ENCODE data around the gene CATSPERB.
"Not testable (repeated sequence)": the region's sequence is repeated elsewhere in the genome, so short reads cannot be mapped to it uniquely, and the experiment has no call there.

The CATSPERB gene

GRCh38 chr14:91568626-91569025 lies 163.3 kb downstream of the CATSPERB start:
- no peak overlapping the region for H3K4me3 ChIP-seq (ENCODE audit: low read depth, low read length)
- in situ Hi-C loops (cut with HindIII; ENCODE audit: low sequenced_read_pairs), result no loop called here
- TF ChIP-seq, protein P1, sequence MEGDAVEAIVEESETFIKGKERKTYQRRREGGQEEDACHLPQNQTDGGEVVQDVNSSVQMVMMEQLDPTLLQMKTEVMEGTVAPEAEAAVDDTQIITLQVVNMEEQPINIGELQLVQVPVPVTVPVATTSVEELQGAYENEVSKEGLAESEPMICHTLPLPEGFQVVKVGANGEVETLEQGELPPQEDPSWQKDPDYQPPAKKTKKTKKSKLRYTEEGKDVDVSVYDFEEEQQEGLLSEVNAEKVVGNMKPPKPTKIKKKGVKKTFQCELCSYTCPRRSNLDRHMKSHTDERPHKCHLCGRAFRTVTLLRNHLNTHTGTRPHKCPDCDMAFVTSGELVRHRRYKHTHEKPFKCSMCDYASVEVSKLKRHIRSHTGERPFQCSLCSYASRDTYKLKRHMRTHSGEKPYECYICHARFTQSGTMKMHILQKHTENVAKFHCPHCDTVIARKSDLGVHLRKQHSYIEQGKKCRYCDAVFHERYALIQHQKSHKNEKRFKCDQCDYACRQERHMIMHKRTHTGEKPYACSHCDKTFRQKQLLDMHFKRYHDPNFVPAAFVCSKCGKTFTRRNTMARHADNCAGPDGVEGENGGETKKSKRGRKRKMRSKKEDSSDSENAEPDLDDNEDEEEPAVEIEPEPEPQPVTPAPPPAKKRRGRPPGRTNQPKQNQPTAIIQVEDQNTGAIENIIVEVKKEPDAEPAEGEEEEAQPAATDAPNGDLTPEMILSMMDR (IDR thresholded peaks at IDR 0.05; ENCODE audit: low read depth, low read length, missing control alignments), result no peak
- no peak for DNase-seq (ENCODE audit: low read depth)

- in situ Hi-C loops (cut with HindIII; ENCODE audit: low sequenced_read_pairs); DNase-seq (ENCODE audit: low read depth): not testable (repeated sequence)
Measured at GRCh38 chr14:91567827-91568226, 164.1 kb downstream of the CATSPERB start.

GRCh38 chr14:91555531-91555930 lies 176.4 kb downstream of the CATSPERB start:
- in situ Hi-C loops (cut with HindIII; ENCODE audit: low sequenced_read_pairs), result no loop called here
- DNase-seq (ENCODE audit: low read depth), result no peak
- no peak overlapping the region for H3K4me3 ChIP-seq (ENCODE audit: low read depth, low read length)
- TF ChIP-seq, protein P1 (IDR thresholded peaks at IDR 0.05; ENCODE audit: low read depth, low read length, missing control alignments), result no peak

More at GRCh38 chr14:91567827-91568226, 164.1 kb downstream of the CATSPERB start:
- not testable (repeated sequence) for H3K4me3 ChIP-seq (ENCODE audit: low read depth, low read length)

GRCh38 chr14:91554535-91555332 lies 177.2 kb downstream of the CATSPERB start:
- H3K4me3 ChIP-seq (ENCODE audit: low read depth, low read length), result no peak overlapping the region
- no peak for DNase-seq (ENCODE audit: low read depth)
- TF ChIP-seq, protein P1 (IDR thresholded peaks at IDR 0.05; ENCODE audit: low read depth, low read length, missing control alignments), result no peak
- in situ Hi-C loops (cut with HindIII; ENCODE audit: low sequenced_read_pairs), result no loop called here

GRCh38 chr14:91548108-91548507 lies 183.8 kb downstream of the CATSPERB start:
- no peak overlapping the region for H3K4me3 ChIP-seq (ENCODE audit: low read depth, low read length)
- TF ChIP-seq, protein P1 (IDR thresholded peaks at IDR 0.05; ENCODE audit: low read depth, low read length, missing control alignments), result no peak
- in situ Hi-C loops (cut with HindIII; ENCODE audit: low sequenced_read_pairs), result no loop called here
- DNase-seq (ENCODE audit: low read depth), result no peak

DNA sequence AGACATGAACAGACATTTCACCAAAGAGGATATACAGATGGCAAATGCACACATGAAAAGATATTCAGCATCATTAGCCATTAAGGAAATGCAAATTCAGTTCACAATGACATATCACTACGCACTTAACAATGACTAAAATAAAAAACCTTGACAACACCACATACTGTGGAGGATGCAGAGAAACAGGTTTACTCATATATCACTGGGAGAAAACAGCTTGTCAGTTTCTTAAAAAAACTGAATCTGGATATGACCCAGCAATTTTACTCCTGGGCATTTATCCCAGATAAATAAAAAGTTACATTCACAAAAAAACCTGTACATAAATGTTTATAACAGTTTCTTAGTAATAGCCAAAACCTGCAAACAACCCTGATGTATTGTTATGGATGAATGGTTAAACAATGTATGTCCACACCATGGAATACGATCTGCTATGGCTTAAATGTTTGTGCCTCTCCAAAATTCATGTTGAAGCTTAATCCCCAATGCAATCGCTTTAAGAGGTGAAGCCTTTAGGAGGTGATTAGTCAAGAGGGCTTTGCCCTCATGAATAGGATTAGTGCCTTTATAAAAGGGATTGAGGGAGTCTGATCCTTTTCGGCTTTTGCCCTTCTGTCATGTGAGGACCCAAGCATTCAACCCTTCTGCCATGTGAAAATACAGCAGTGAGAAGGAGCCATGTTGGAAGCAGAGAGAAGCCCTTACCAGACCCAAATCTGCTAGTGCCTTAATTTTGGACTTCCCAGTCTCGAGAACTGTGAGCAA lies 185.8 kb downstream of the CATSPERB start:
- no peak for DNase-seq (ENCODE audit: low read depth)
- in situ Hi-C loops (cut with HindIII; ENCODE audit: low sequenced_read_pairs), result no loop called here
- TF ChIP-seq, protein P1 (IDR thresholded peaks at IDR 0.05; ENCODE audit: low read depth, low read length, missing control alignments), result no peak
- no peak overlapping the region for H3K4me3 ChIP-seq (ENCODE audit: low read depth, low read length)

DNA sequence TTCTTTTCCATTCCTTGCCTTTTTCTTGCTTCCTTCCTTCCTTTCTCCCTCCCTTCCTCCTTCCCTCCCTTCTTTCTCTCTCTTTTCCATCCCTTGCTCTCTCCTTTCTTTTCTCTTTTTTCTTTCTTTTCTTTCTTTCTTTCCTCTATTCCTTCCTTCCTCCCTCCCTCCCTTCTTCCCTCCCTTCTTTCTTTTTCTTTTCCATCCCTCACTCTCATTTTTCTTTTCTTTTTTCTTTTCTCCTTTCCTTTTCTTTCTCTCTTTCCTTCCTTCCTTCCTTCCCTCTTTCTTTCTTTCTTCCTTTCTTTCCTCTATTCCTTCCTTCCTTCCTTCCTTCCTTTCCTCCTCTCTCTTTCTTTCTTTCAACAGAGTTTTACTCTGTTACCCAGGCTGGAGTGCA lies 186.7 kb downstream of the CATSPERB start:
- in situ Hi-C loops (cut with HindIII; ENCODE audit: low sequenced_read_pairs), result no loop called here
- DNase-seq (ENCODE audit: low read depth), result no peak
- TF ChIP-seq, protein P1 (IDR thresholded peaks at IDR 0.05; ENCODE audit: low read depth, low read length, missing control alignments), result no peak
- H3K4me3 ChIP-seq (ENCODE audit: low read depth, low read length), result no peak overlapping the region
